HG02981 (cell line): ENCODE data around the gene FGL2.
"Not testable (repeated sequence)": the region's sequence is repeated elsewhere in the genome, so short reads cannot be mapped to it uniquely, and the experiment has no call there.

ENCODE experiments used
- ATAC-seq: cut with Tn5 transposase; IDR thresholded peaks from one replicate; pipeline ENCODE4 v1.9.1; 2021; ENCODE audit warnings: mild to moderate bottlenecking, moderate library complexity; ENCODE audit not compliant: unreplicated experiment

FGL2 gene, protein sequence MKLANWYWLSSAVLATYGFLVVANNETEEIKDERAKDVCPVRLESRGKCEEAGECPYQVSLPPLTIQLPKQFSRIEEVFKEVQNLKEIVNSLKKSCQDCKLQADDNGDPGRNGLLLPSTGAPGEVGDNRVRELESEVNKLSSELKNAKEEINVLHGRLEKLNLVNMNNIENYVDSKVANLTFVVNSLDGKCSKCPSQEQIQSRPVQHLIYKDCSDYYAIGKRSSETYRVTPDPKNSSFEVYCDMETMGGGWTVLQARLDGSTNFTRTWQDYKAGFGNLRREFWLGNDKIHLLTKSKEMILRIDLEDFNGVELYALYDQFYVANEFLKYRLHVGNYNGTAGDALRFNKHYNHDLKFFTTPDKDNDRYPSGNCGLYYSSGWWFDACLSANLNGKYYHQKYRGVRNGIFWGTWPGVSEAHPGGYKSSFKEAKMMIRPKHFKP

GRCh38 chr7:77199013-77199966 is at the start of gene FGL2:
TSS of gene FGL2 (minus strand) at chr7:77199819. CDS start at chr7:77199793, 26 bp downstream.
- no peak for ATAC-seq

GRCh38 chr7:77248154-77248553 is 48.5 kb upstream of the FGL2 start:
- no peak for ATAC-seq

GRCh38 chr7:77247206-77247850 is 47.7 kb upstream of the FGL2 start:
- peak; percentile 79 for ATAC-seq

DNA sequence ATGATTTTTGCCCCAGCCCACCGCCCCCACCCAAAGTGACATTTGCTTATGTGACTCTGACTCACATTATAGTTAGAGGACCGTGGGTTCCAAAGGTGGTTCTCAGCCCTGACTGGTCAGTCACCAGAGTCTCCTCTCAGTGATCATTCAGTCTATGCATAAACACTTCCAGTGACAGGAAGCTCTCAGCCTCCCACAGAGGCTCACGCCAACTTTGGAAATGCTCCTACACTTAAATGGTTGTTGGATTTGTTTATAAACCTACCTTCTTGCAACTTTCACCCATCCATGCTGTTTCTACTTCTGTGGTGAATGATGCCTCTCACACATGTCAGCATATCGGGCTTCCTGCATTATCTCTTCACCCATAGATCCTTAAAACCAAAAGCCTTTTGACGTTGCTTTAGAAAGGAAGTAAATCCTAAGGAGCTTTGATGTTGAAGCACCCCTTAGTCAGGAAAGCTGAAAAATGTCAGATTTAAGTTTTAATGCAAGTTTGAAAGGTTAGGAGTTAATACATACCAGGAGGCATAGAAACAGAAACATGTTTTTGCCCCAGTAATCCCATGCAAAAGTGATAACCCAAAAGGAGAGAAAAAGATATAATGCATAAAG is 46.5 kb upstream of the FGL2 start:
- no peak for ATAC-seq

GRCh38 chr7:77245015-77245755 is 45.6 kb upstream of the FGL2 start:
- ATAC-seq: no peak

DNA sequence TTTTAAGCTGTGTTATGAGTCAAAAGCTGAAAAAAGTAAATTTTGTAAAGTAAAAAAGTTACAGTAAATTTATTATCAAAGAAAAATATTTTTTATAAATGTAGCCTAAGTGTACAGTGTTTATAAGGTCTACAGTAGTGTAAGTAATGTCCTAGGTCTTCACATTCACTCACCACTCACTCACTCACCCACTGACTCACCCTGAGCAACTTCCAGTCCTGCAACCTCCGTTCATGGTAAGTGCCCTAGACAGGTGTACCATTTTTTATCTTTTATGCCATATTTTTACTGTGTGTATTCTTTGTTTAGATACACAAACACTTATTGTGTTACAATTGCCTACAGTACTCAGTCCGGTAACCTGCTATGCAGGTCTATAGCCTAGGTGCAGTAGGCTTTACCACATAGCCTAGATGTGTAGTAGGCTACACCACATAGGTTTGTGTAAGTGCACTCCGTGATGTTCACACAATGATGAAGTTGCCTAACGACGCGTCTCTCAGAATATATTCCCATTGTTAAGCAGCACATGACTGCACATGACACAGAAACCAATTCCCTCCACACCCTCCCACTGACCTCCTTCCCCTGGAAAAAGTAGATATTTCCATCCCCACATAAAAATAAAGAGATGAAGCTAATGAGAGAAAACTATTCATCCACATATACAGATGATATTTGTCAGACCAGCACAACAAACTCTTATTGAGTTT is 44.8 kb upstream of the FGL2 start:
- no peak for ATAC-seq

DNA sequence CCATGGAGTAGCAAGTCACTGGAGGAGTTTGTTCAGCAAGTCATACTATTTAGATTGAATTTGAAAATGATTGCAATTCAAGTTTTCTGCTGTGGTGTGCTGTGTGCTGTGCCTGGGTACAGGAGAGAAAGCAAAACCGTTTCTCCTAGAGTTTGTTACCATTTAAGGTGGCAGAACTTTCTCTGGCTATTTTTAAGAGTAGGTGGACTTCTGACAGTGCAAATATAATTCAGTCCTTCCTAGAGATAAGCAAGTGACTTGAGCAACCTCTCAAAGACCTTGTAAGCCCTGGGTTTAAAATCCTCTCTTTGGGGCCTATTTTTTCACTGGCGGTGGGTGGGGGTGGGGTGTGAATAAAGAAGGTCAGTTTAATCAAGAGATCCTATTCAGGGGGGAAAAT is 42.9 kb upstream of the FGL2 start:
- ATAC-seq: no peak

DNA sequence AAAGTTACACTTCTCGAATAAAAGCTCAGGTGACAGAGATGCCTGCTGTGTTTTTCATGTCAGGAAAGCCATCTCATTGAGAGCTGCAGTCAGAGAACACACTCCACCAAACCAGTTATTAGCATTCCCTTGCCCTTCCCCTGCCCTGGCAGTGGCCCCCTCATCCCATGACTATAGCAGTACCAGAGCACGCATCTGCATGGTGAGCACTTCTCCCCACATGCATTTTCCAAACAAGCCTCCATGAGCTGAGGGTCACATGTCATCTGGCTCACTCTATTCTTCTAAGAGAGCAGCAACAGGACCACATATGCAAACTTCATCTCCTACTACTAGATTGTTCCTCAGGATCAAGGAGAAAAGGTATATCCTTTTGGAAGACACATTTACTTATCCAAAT is 42.4 kb upstream of the FGL2 start:
- ATAC-seq: no peak

DNA sequence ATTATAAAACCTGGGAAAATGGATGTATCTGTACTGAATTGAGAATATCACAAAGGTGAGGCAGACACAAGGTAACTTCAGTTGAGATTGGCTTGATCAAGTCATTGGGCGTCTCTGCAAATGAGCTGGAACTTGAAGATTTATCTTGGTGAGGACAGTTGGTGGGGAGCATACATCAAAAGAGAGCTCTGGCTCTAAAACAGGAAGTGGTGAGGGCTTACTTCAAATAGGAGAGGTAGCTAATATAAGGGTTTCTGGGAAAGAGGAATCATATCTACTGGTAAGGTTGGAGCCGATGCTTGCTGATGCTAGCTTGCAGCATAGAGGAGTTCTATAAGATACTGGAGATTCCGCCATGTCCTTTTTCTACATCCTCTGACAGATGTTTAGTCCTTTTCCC is 39.9 kb upstream of the FGL2 start:
- no peak for ATAC-seq

- no peak for ATAC-seq
These were observed 39.1 kb upstream of the FGL2 start for GRCh38 chr7:77238703-77239136.

GRCh38 chr7:77235276-77235675 is 35.7 kb upstream of the FGL2 start:
- ATAC-seq: no peak

GRCh38 chr7:77232467-77232866 is 32.8 kb upstream of the FGL2 start:
- no peak for ATAC-seq

GRCh38 chr7:77228795-77229194 is 29.2 kb upstream of the FGL2 start:
- not testable (repeated sequence) for ATAC-seq

DNA sequence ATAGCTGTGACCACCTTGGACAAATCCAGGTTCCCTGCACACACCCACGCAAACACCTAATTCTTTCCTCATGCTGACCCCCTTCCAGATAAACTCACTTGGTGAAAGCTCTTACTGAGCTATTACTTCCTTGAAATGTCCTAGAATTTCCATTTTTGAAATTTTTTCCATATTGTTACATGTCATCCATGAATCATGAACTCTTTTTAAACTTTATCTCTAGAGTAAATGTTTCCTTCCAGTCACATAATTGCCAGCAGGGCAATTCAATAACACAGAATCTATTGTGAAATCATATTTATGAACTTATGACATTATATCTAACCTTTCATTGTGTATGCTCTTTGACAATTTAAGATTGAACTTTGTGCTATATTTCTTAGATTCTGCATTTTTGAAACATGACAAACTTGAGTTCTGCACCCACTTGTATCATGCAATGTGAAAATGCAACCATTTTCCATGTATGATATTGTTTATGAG is 26.8 kb upstream of the FGL2 start:
- no peak for ATAC-seq

DNA sequence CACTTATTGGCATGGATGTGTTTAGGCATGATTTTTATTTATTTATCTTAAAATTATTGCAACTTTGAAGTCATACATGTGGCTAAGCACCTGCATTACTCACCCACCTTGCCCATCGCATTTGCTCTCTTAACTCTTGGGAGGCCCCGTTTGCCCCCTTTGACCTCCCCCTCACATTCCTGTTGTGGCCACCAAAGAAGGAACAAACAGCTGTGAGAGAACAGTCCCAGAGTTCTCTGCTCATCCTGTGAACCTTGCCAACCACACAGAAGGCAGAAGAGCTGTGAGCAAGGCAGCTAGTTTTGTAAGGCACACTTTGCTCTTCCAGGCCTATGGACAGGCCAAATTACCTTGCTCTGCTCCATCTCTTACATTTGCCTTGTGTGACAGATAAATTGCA is 23.6 kb upstream of the FGL2 start:
- no peak for ATAC-seq

DNA sequence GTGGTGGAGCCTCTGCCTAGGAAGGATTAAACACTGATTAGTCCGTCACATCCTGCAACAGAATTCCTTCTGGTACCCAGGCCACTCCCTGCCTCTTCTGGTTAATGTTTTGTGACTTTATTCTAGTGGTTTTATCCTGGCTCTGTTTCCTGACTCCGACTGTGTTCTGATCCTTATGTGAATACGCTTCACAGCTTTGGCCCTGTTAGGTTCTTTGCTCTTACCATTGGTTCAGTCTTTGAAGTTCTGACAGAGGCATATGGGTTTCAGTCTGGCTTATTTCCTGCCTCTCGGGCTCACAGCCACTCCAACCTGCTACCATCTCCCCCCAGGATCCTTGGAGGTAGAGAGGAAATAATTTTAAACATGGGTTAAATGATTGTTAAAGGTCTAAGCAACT is 23.2 kb upstream of the FGL2 start:
- ATAC-seq: no peak

DNA sequence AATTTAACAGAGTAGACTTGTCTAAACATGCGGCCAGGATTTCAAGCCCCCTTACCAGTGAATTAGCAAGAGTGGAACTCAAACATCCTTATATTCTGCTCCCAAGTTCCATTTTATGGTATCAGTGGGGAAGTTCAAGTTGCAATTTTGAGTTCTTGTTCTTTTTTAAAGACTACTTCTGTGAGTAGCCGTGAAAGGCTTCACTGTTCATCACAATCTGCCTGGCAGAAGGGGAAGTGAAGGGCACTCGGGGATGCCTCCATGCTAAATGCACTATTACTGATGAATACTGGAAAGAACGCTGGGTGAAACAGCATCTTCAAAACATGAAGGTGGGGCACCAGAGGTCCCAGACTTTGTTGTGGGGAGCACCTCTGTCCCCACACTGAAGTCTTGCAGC is 22.4 kb upstream of the FGL2 start:
- ATAC-seq: no peak

- not testable (repeated sequence) for ATAC-seq
These were observed 20.2 kb upstream of the FGL2 start for GRCh38 chr7:77219701-77220331.
